PC-9 (cell line): ENCODE results near the gene MOB3B.

Experiments used
- CTCF ChIP-seq: fragments of 200-600 bp; sonication (generic); conservative IDR thresholded peaks from 2 replicates; pipeline ENCODE4 v1.6.1; 2017; ENCODE audit warnings: mixed run types, antibody characterized with exemption, mild to moderate bottlenecking, moderate library complexity
- EZH2 ChIP-seq: fragments of 200-600 bp; sonication (generic); IDR thresholded peaks from 2 replicates; pipeline ENCODE4 v1.8.0; 2017; ENCODE audit warnings: antibody characterized with exemption, low read depth

DNA sequence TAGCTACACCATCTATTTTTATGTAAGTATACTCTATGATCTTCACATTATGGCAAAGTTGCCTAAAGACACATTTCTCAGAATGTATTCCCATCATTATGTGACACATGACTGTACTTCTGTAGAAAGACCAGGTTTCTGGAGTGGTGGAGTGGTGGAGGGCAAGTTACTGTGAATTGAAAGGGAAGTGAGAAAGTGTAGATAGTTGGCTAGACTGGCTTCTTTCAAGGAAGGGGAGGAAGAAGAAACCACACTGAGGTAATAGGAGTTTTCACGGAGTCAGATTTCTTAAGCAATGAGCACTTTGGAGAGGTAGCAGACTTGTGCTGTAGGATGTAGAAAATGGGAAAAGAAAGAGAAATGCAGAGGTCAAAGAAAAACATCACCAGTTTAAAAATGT, 181.7 kb downstream of the MOB3B start:
- no peak for TF ChIP-seq CTCF
- no peak for TF ChIP-seq EZH2
